Gastrocnemius medialis (tissue), 4 donors: ENCODE data around the gene C3orf85.

Experiments used
- POLR2A ChIP-seq, 2 donors: fragments of 450-650 bp; IDR thresholded peaks; one replicate each; pipeline ENCODE4 v1.6.1; 2017; ENCODE audit warnings: antibody characterized with exemption in 2 of 2, mild to moderate bottlenecking in 2 of 2, moderate library complexity in 2 of 2
- TF ChIP-seq, protein P1 (sequence below), 5 experiments: fragments of 450-650 bp in 3 of 5; fragments of 200-600 bp in 2 of 5; sonication (generic) in 2 of 5; IDR thresholded peaks in 4 of 5; conservative IDR thresholded peaks in 1 of 5; 1 replicate in 4 of 5; 2 replicates in 1 of 5; pipeline ENCODE4 v1.5.1; 2016 to 2019; ENCODE audit warnings: antibody characterized with exemption in 5 of 5, mild to moderate bottlenecking in 3 of 5, moderate library complexity in 3 of 5

DNA sequence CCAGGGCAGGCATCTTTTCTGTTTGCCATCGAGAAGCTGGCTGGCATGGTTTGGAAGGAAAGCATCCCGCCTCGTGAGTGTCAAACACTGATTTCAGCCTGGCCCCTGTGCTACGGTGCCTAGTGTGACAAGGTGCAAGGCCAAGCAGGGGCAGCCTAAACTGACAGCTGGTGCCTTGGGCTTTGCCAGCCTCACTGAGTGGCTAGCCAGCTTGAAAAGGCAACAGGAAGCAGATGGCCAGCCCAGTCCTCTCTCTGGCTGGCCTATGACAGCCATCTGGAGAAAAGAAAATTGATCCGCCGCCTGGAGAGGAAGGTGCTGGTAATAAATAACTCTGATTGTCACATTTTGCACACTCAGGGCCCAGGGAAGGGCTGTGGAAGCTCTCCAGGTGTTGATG, 52.2 kb downstream of the C3orf85 start:
- no peak for TF ChIP-seq POLR2A (IDR thresholded peaks at IDR 0.05)
- TF ChIP-seq, protein P1, sequence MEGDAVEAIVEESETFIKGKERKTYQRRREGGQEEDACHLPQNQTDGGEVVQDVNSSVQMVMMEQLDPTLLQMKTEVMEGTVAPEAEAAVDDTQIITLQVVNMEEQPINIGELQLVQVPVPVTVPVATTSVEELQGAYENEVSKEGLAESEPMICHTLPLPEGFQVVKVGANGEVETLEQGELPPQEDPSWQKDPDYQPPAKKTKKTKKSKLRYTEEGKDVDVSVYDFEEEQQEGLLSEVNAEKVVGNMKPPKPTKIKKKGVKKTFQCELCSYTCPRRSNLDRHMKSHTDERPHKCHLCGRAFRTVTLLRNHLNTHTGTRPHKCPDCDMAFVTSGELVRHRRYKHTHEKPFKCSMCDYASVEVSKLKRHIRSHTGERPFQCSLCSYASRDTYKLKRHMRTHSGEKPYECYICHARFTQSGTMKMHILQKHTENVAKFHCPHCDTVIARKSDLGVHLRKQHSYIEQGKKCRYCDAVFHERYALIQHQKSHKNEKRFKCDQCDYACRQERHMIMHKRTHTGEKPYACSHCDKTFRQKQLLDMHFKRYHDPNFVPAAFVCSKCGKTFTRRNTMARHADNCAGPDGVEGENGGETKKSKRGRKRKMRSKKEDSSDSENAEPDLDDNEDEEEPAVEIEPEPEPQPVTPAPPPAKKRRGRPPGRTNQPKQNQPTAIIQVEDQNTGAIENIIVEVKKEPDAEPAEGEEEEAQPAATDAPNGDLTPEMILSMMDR (IDR thresholded peaks at IDR 0.05 in 4 of 5, conservative IDR thresholded peaks at IDR 0.05 in 1 of 5), result no peak
